HG02623 (cell line): ENCODE results near the gene XKR7.
"Not testable (repeated sequence)": the region's sequence is repeated elsewhere in the genome, so short reads cannot be mapped to it uniquely, and the experiment has no call there.

Experiments used
- ATAC-seq: cut with Tn5 transposase; IDR thresholded peaks from one replicate; pipeline ENCODE4 v1.9.1; 2021; ENCODE audit warnings: moderate library complexity; ENCODE audit not compliant: unreplicated experiment

The XKR7 gene

GRCh38 chr20:31967830-31968249 is at the start of gene XKR7:
Gene XKR7 (plus strand): TSS chr20:31968151. CDS start chr20:31968176, 25 bp downstream.
- no peak for ATAC-seq

GRCh38 chr20:31918466-31919105 is 49.4 kb upstream of the XKR7 start:
- no peak for ATAC-seq

DNA sequence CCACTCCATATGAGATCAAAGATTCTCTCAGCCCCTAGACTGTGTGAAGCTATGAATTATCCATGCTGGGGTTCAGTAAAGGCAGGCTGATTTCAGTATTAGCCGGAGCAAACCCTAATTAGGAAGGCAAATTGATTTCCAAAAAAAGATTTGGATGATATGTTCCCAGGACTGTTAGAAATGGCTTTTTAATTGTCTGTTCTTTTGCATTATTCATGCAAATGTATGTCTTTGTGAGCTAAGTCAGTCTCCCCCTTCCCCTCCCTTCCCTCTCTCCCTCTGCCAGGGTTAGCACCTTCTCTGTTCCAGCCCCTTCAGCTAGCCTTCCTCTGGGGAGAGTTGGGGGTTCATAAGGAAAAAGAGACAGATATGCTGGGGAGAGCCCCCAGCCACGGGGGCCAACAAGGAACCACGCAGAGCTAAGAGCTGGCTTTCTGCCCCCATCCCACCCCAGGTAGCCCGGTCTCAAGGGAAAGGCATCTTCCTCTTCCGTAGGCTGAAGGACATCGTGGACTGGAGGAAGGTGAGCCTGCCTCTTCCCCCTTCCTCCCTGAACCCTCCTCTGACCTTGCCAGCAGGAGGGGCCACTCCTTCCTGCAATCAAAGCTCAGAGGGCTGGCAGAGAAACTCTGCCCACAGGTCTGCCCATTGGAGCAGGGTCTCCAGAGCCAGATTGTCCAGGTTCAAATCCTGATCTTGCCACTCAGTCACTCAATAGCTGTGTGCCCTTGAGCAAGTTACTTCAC is 48.4 kb upstream of the XKR7 start:
- ATAC-seq, result no peak

GRCh38 chr20:31920275-31920855 is 47.6 kb upstream of the XKR7 start:
- ATAC-seq, result no peak

- ATAC-seq, result not testable (repeated sequence)
These were observed 46.5 kb upstream of the XKR7 start for GRCh38 chr20:31921480-31921879.

- ATAC-seq, result no peak
These were observed 45.8 kb upstream of the XKR7 start for GRCh38 chr20:31922181-31922580.

- no peak for ATAC-seq
These were observed 45.4 kb upstream of the XKR7 start for GRCh38 chr20:31922588-31922987.

DNA sequence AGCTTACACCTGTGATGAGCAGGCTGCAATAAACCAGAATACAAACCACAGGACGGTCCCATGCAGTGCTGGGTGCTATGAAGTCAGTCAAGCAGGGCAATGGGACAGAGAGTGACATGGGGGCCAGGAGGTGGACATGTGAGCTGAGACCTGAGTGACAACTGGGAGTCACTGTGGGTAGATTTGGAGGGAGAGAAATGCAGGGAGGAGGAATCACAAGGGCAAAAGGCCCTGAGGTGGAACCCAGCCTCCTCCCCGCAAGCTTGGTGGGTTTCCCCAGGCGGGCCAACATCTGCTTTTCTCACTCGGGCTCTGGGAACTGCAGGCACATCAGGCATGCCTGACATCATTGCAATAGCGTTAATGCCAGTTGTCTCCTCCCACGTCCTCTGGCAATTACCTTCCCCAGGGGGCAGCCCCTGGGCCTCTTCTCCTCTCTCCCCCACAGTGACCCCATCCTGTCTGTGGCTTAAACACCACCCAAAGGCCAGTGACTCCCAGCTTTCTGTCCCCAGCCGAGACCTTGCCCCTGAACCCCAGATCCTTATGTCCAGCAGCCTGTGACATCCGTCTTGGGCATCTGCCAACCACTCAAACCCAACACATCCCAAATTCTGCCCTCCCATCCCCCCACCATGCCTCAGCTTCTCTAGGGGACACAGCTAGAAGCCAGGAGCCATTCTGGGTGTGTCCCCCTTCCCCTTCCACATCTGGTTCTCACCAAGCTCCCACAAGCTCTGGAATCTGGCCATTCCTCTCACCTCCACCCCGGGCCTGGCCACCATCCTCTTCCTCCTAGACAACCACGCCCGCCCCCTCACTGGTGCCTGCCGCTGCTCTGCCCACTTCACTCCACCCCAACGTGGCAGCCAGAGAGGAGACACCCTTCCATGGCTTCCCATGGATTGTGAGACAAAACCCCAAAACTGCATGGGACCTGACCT is 44.3 kb upstream of the XKR7 start:
- ATAC-seq, result peak; percentile 73

DNA sequence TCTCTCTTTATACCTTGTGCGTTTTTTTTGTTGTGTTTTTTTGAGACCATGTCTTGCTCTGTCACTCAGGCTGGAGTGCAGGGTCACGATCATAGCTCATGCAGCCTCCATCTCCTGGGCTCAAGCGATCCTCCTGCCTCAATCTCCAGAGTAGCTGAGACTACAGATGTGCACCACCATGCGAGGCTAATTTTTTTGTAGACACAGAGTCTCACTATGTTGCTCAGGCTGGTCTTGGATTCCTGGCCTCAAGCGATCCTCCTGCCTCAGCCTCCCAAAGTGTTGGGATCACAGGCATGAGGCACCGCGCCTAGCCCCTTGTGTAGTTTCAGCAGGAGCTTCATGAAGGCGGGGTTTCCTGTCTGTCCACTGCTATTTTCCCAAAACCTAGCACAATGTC is 43.4 kb upstream of the XKR7 start:
- no peak for ATAC-seq

DNA sequence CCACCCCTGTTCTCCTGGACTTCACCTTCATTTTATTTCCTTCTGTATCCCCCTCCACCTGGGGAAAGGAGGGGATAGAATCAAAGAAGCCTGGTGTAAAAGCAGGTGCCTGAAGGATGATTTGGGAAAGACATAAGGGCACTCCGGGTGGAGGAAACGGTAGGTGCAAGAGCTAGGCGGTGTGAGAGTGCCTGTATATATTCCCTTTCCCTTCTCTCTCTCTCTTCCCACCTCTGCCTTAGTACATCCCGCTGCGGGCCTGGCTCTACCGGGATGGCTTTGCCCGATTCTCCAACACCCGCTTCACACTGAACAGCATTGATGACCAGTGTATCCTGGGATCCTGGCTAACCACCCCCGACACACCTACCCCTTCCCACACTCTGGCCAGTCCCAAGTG is 42.3 kb upstream of the XKR7 start:
- no peak for ATAC-seq

- no peak for ATAC-seq
These were observed 41.5 kb upstream of the XKR7 start for GRCh38 chr20:31926493-31926892.

GRCh38 chr20:31927627-31928159 is 40.3 kb upstream of the XKR7 start:
- ATAC-seq, result no peak

- ATAC-seq, result not testable (repeated sequence)
These were observed 38.3 kb upstream of the XKR7 start for GRCh38 chr20:31929631-31930030.

GRCh38 chr20:31930779-31931178 is 37.2 kb upstream of the XKR7 start:
- no peak for ATAC-seq

DNA sequence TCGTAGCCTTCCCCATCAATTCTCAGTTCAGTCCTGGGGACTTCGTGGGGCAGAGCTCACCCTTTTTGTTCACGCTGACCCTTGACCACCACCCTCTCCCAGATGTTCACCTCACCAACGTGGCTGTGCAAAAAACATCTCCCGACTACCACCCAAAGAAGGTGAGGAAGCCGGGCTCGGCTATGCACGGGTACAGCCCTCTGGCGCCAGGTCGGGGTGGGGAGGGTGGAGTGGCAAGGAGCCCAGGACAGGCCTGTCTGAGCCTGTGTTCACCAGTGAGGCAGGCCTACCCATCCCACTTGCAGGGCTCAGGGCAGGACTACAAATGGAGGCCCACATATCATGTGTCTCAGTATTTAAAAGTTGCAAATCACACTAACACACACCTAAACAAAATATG is 34.3 kb upstream of the XKR7 start:
- ATAC-seq, result no peak

GRCh38 chr20:31934491-31934890 is 33.5 kb upstream of the XKR7 start:
- ATAC-seq, result no peak

DNA sequence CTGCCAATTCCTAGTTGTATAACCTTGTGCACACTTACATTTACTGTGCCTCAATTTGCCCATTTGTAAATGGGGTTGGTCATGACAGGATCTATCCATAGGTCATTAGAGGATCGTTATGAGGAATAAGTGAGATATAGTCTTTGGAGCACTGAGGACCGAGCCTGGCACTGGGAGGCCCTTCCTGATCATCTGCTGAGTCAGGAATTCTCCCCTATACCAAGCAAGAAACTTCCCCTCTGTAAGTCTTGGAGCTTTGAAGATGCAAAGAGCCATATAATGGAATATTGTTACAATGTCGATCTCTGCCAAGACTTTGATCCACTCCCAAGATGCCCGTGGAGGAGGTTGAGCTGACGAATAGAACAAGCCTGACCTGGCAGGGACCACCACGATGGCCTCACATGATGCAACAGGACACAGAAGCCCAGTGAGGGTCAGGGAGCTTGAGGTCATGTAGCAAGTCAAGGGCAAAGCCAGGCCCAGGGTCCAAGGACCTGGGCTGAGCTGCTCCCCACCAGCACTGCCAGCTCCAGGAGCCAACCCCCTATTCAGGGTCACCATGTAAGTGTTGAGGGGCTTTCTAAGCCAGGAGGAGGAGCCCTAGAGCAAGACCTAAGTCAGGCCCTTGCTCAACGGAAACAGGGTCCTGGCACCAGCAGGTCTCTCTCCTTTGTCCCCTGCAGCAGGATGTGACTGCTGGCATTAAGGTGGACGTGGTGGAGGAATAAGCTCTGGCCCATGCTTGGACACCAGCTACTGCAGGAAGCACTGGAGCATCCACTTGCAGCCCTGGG is 32.8 kb upstream of the XKR7 start:
- ATAC-seq, result no peak

DNA sequence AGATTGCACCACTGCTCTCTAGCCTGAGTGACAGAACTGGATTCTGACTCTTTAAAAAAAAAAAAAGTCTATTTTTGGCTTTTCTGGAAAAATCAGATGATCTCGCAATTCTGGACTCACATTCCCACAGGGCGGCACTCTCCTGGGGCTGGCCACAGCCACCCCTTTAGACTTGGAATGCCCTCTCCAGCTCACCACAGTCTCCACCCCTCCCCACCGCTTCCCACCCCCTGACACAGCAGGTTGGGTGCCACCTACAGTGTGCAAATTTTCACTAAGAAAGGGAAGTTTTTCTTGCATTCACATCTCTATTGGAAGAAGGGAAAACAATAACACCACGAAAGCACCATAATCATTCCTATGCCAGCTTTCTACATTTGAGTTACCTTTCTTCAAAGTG is 31.5 kb upstream of the XKR7 start:
- no peak for ATAC-seq

DNA sequence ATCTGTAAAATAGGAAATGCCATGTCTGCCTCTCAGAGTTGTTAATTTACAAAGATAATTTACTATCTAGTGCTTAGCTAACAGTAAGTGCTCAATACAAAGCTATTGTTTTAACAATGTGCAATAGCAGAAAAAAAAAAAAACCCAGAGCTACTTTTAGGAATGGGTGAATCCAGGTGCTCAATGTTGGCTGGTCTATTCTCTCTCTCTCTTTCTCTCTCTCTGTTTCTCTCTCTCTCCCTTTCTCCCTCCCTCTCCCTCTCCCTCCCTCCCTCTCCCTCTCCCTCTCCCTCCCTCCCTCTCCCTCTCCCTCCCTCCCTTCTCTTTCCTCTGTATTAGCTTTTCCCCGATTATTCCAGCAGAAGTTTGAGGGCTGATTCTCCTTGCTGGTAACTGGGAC is 30.1 kb upstream of the XKR7 start:
- no peak for ATAC-seq

DNA sequence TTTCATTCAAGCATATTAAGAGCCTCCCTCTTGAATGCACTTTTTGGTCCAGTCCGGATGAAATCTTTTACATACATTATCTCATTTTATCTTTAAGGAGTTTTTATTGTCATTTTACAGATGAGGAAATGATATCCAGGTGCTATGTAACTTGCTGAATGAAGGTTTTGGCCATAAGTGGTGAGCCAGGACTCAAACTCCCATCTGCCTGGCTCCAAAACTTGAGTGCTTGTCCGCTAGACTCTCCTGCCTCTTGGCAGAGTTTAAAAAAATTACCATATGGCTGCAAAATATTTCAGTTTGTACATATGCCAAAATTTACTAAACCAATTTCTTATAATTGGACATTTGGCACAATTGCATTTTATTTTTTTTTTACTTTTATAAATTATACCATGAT is 28.3 kb upstream of the XKR7 start:
- no peak for ATAC-seq
